Activated gamma-delta T cell treated with anti-CD3 and anti-CD28 coated beads, Interleukin-2, amount 50 U/mL, for 16 hours (primary cell): Measurements from ENCODE around the gene NBAS.

Experiments used
- DNase-seq: peaks from one replicate; pipeline ENCODE4 v3.0.0-alpha.2; 2020; ENCODE audit warnings: low read depth

Gene NBAS

GRCh38 chr2:15126373-15126772 is 434.8 kb downstream of the NBAS start:
- DNase-seq = no peak

GRCh38 chr2:15122915-15123314 is 438.2 kb downstream of the NBAS start:
- DNase-seq = no peak

GRCh38 chr2:15120631-15121030 is 440.5 kb downstream of the NBAS start:
- no peak for DNase-seq

- DNase-seq = no peak
Measured at GRCh38 chr2:15119722-15120175, 441.4 kb downstream of the NBAS start.

- DNase-seq = no peak
Measured at GRCh38 chr2:15117409-15118050, 443.6 kb downstream of the NBAS start.
